Measurements from ENCODE around the gene PDE4A. TPM values are rescaled to one million over a fixed set of nuclear protein-coding genes. Genes with fewer than 3 reads are reported as not detected.

The PDE4A gene
- total and polyA plus RNA-seq, 2 of the 13 experiments (the other 11 are each of a cell fraction or from before 2014, with no cell fraction given) = 1.1 to 4.1 TPM

DNA sequence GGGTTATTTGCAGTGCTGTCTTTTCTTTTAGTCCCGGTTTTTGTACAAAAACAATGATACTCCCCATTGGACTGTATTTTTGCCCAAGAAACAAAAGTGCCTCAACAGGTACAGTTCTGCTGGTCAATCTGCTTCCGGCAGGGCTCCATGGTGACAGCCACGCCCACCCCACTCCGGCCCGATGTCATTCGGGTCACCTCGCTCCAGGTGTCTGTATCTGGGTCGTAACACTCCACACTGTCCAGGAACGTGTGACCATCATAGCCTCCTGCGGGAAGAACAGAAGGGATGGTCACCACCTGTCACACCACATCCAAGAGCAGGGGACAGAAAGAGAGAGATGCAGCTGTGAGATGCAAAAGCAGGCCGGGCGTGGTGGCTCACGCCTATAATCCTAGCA lies 66.2 kb downstream of the PDE4A start:
- peak overlapping the region; percentile 67 for H3K27ac ChIP-seq (ENCODE audit: extremely low read length, insufficient read depth, low read length)
- TF ChIP-seq BRCA1 (CRISPR knock-in tag; IDR thresholded peaks at IDR 0.05) = no peak
- no peak for TF ChIP-seq ZNF362 (CRISPR knock-in tag; IDR thresholded peaks at IDR 0.05; ENCODE audit: borderline replicate concordance)
- 0 out of 2 replicates have a peak, but pooled peaks have one; percentile 7 for TF ChIP-seq ZBTB7B (CRISPR knock-in tag; IDR thresholded peaks at IDR 0.05)
- TF ChIP-seq GLI4 (CRISPR knock-in tag; IDR thresholded peaks at IDR 0.05; ENCODE audit: borderline replicate concordance) = no peak
- 0 out of 2 replicates have a peak, but pooled peaks have one; percentile 5 for TF ChIP-seq HDAC1 (CRISPR knock-in tag; IDR thresholded peaks at IDR 0.05)
- TF ChIP-seq, protein P1, sequence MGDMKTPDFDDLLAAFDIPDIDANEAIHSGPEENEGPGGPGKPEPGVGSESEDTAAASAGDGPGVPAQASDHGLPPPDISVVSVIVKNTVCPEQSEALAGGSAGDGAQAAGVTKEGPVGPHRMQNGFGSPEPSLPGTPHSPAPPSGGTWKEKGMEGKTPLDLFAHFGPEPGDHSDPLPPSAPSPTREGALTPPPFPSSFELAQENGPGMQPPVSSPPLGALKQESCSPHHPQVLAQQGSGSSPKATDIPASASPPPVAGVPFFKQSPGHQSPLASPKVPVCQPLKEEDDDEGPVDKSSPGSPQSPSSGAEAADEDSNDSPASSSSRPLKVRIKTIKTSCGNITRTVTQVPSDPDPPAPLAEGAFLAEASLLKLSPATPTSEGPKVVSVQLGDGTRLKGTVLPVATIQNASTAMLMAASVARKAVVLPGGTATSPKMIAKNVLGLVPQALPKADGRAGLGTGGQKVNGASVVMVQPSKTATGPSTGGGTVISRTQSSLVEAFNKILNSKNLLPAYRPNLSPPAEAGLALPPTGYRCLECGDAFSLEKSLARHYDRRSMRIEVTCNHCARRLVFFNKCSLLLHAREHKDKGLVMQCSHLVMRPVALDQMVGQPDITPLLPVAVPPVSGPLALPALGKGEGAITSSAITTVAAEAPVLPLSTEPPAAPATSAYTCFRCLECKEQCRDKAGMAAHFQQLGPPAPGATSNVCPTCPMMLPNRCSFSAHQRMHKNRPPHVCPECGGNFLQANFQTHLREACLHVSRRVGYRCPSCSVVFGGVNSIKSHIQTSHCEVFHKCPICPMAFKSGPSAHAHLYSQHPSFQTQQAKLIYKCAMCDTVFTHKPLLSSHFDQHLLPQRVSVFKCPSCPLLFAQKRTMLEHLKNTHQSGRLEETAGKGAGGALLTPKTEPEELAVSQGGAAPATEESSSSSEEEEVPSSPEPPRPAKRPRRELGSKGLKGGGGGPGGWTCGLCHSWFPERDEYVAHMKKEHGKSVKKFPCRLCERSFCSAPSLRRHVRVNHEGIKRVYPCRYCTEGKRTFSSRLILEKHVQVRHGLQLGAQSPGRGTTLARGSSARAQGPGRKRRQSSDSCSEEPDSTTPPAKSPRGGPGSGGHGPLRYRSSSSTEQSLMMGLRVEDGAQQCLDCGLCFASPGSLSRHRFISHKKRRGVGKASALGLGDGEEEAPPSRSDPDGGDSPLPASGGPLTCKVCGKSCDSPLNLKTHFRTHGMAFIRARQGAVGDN (CRISPR knock-in tag; IDR thresholded peaks at IDR 0.05) = peak; percentile 34; the same call in 1 of the 2 replicates
- no peak for TF ChIP-seq ZNF776 (CRISPR knock-in tag; IDR thresholded peaks at IDR 0.05)
- TF ChIP-seq TFDP2 (CRISPR knock-in tag; IDR thresholded peaks at IDR 0.05) = no peak
- no peak for TF ChIP-seq AKNA (CRISPR knock-in tag; IDR thresholded peaks at IDR 0.05; ENCODE audit: borderline replicate concordance)
- ATAC-seq (peak; percentile 23), FAIRE-seq (no peak), DNase-seq (ENCODE audit: low spot score) (no peak)
- whole genome bisulfite sequencing (ENCODE audit: low lambda C conversion rate) = 89% methylated on average over 11 of the region's 13 CpGs
- in situ Hi-C loops (cut with HindIII; ENCODE audit: extremely low pct_ligation_motif_present, low pct_unique_long_range_greater_than_20kb) = no loop called here
- CTCF ChIA-PET (ENCODE audit: low intra/inter-chr PET ratio, low total read pairs) = no interaction called here
- POLR2A ChIA-PET = no interaction called here
- H3K9me3 ChIP-seq (ENCODE audit: low read length) = no peaks in the 10 kb centered on the region
- peak overlapping the region; percentile 25; the same call in 1 of the 2 replicates for H3K4me2 ChIP-seq (ENCODE audit: low read depth, low read length)
- no peaks in the 10 kb centered on the region for H4K20me1 ChIP-seq (ENCODE audit: insufficient read depth, low read length)
- H3K4me3 ChIP-seq (replicated peaks in 1 of 3; ENCODE audit: insufficient read depth in 1 of 3, low read depth in 2 of 3, low read length in 3 of 3) = no peak overlapping the region
- no TSS peak for BruUV-seq (replicated peaks)
- intact Hi-C loops (cut with micrococcal nuclease; ENCODE audit: unreplicated experiment) = loop anchor here (2.0 kb wide), 1 partner anchor 16 kb away; the partner anchor contains the start of gene KEAP1
- H2AFZ ChIP-seq (ENCODE audit: low read length) = no peak overlapping the region
- H3K79me2 ChIP-seq (ENCODE audit: insufficient read depth, low read length) = peaks cover 4% of the 10 kb centered on the region
- peaks cover 18 to 30% of the 10 kb centered on the region in 2 experiments for H3K36me3 ChIP-seq (replicated peaks in 1 of 2; ENCODE audit: control insufficient read depth in 1 of 2, insufficient read depth in 2 of 2, low read length in 2 of 2)
- peak overlapping the region; percentile 29 for H3K9ac ChIP-seq (ENCODE audit: insufficient read depth, low read depth, low read length)
- H3K27me3 ChIP-seq (ENCODE audit: control insufficient read depth in 1 of 2, insufficient read depth in 2 of 2, low read length in 2 of 2) = no peaks in the 10 kb centered on the region
- H3K4me1 ChIP-seq (ENCODE audit: insufficient read depth, low read length) = peaks cover 28% of the 10 kb centered on the region
